SK-N-SH (cell line): ENCODE results near the gene ZNF486.
"Not testable (repeated sequence)": the region's sequence is repeated elsewhere in the genome, so short reads cannot be mapped to it uniquely, and the experiment has no call there.

Experiments
- CHD2 ChIP-seq: fragments of 150-350 bp; IDR thresholded peaks from 2 replicates; pipeline ENCODE4 v1.6.1; 2018; ENCODE audit warnings: low read length; ENCODE audit not compliant: partially characterized antibody
- FOSL2 ChIP-seq: IDR thresholded peaks from 2 replicates; pipeline ENCODE4 v1.4.0; 2012; ENCODE audit warnings: low read depth, mild to moderate bottlenecking, moderate library complexity, borderline replicate concordance
- GABPA ChIP-seq: IDR thresholded peaks from 2 replicates; pipeline ENCODE4 v1.4.0; 2012; ENCODE audit warnings: low read depth, mild to moderate bottlenecking
- IRF3 ChIP-seq: fragments of 150-350 bp; IDR thresholded peaks from 2 replicates; pipeline ENCODE4 v1.6.1; 2016; ENCODE audit warnings: mild to moderate bottlenecking, low read depth, low read length
- MEF2A ChIP-seq: IDR thresholded peaks from 2 replicates; pipeline ENCODE4 v1.4.0; 2012; ENCODE audit warnings: low read depth, borderline replicate concordance
- NRF1 ChIP-seq: IDR thresholded peaks from 2 replicates; pipeline ENCODE4 v1.6.1; 2012; ENCODE audit warnings: low read depth, mild to moderate bottlenecking, low read length
- RCOR1 ChIP-seq: fragments of 150-350 bp; IDR thresholded peaks from 2 replicates; pipeline ENCODE4 v1.6.1; 2017; ENCODE audit warnings: antibody characterized with exemption, low read length
- RXRA ChIP-seq: IDR thresholded peaks from 2 replicates; pipeline ENCODE4 v1.4.0; 2012; ENCODE audit warnings: low read depth, mild to moderate bottlenecking, borderline replicate concordance
- TAF1 ChIP-seq: IDR thresholded peaks from 2 replicates; pipeline ENCODE4 v1.6.1; 2012; ENCODE audit warnings: low read depth, mild to moderate bottlenecking, low read length, moderate library complexity, borderline replicate concordance
- YY1 ChIP-seq: IDR thresholded peaks from 2 replicates; pipeline ENCODE4 v1.4.0; 2012; ENCODE audit warnings: low read depth, mild to moderate bottlenecking
- TF ChIP-seq, protein P1 (sequence below): fragments of 200-600 bp; sonication (generic); IDR thresholded peaks from 2 replicates; pipeline ENCODE4 v1.6.1; 2017; ENCODE audit warnings: antibody characterized with exemption, mild to moderate bottlenecking, moderate library complexity
- TF ChIP-seq, protein P2 (sequence below): fragments of 150-350 bp; IDR thresholded peaks from 2 replicates; pipeline ENCODE4 v1.6.1; 2017; ENCODE audit warnings: antibody characterized with exemption, low read length, low read depth, borderline replicate concordance
- TF ChIP-seq, protein P3 (sequence below): IDR thresholded peaks from 2 replicates; pipeline ENCODE4 v1.6.1; 2012; ENCODE audit warnings: mild to moderate bottlenecking, low read depth, low read length, moderate library complexity

DNA sequence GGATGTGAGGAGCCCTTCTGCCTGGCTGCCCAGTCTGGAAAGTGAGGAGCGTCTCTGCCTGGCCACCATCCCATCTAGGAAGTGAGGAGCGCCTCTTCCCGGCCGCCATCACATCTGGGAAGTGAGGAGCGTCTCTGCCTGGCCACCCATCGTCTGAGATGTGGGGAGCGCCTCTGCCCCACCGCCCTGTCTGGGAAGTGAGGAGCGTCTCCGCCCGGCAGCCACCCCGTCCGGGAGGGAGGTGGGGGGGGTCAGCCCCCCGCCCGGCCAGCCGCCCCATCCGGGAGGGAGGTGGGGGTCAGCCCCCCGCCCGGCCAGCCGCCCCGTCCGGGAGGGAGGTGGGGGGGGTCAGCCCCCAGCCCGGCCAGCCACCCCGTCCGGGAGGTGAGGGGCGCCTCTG lies 47.4 kb downstream of the ZNF486 start:
- TF ChIP-seq CHD2, TAF1, FOSL2, RCOR1, IRF3, NRF1, MEF2A, RXRA, GABPA, YY1: not testable (repeated sequence)
- TF ChIP-seq, protein P1, sequence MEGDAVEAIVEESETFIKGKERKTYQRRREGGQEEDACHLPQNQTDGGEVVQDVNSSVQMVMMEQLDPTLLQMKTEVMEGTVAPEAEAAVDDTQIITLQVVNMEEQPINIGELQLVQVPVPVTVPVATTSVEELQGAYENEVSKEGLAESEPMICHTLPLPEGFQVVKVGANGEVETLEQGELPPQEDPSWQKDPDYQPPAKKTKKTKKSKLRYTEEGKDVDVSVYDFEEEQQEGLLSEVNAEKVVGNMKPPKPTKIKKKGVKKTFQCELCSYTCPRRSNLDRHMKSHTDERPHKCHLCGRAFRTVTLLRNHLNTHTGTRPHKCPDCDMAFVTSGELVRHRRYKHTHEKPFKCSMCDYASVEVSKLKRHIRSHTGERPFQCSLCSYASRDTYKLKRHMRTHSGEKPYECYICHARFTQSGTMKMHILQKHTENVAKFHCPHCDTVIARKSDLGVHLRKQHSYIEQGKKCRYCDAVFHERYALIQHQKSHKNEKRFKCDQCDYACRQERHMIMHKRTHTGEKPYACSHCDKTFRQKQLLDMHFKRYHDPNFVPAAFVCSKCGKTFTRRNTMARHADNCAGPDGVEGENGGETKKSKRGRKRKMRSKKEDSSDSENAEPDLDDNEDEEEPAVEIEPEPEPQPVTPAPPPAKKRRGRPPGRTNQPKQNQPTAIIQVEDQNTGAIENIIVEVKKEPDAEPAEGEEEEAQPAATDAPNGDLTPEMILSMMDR, result not testable (repeated sequence)
- TF ChIP-seq, protein P2, sequence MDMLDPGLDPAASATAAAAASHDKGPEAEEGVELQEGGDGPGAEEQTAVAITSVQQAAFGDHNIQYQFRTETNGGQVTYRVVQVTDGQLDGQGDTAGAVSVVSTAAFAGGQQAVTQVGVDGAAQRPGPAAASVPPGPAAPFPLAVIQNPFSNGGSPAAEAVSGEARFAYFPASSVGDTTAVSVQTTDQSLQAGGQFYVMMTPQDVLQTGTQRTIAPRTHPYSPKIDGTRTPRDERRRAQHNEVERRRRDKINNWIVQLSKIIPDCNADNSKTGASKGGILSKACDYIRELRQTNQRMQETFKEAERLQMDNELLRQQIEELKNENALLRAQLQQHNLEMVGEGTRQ, result not testable (repeated sequence)
- TF ChIP-seq, protein P3, sequence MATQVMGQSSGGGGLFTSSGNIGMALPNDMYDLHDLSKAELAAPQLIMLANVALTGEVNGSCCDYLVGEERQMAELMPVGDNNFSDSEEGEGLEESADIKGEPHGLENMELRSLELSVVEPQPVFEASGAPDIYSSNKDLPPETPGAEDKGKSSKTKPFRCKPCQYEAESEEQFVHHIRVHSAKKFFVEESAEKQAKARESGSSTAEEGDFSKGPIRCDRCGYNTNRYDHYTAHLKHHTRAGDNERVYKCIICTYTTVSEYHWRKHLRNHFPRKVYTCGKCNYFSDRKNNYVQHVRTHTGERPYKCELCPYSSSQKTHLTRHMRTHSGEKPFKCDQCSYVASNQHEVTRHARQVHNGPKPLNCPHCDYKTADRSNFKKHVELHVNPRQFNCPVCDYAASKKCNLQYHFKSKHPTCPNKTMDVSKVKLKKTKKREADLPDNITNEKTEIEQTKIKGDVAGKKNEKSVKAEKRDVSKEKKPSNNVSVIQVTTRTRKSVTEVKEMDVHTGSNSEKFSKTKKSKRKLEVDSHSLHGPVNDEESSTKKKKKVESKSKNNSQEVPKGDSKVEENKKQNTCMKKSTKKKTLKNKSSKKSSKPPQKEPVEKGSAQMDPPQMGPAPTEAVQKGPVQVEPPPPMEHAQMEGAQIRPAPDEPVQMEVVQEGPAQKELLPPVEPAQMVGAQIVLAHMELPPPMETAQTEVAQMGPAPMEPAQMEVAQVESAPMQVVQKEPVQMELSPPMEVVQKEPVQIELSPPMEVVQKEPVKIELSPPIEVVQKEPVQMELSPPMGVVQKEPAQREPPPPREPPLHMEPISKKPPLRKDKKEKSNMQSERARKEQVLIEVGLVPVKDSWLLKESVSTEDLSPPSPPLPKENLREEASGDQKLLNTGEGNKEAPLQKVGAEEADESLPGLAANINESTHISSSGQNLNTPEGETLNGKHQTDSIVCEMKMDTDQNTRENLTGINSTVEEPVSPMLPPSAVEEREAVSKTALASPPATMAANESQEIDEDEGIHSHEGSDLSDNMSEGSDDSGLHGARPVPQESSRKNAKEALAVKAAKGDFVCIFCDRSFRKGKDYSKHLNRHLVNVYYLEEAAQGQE, result not testable (repeated sequence)
